ENCODE results near the gene PHLDB3. TPM values are rescaled to one million over a fixed set of nuclear protein-coding genes. Genes with fewer than 3 reads are reported as not detected.

Gene PHLDB3
- total RNA-seq, 4 donors from 2014 or later, result 1.5 to 9.6 (median 6.7) TPM

DNA sequence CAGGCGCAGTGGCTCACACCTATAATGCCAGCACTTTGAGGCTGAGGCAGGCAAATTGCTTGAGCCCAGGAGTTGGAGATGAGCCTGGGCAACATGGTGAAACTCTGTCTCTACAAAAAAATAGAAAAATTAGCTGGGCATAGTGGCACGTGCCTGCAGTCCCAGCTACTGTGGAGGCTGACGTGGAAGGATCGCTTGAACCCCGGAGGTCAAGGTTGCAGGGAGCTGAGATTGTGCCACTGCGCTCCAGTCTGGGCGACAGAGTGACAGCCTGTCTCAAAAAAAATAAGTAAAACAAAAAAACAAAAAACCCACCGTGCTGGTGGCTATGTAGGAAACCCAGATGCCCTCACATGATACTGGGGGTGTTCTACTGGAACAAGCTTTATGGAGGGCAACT lies 16.4 kb downstream of the PHLDB3 start:
- H3K36me3 ChIP-seq, result no peaks in the 10 kb centered on the region
- no peak for TF ChIP-seq POLR2A (IDR thresholded peaks at IDR 0.05)
- TF ChIP-seq, protein P1, sequence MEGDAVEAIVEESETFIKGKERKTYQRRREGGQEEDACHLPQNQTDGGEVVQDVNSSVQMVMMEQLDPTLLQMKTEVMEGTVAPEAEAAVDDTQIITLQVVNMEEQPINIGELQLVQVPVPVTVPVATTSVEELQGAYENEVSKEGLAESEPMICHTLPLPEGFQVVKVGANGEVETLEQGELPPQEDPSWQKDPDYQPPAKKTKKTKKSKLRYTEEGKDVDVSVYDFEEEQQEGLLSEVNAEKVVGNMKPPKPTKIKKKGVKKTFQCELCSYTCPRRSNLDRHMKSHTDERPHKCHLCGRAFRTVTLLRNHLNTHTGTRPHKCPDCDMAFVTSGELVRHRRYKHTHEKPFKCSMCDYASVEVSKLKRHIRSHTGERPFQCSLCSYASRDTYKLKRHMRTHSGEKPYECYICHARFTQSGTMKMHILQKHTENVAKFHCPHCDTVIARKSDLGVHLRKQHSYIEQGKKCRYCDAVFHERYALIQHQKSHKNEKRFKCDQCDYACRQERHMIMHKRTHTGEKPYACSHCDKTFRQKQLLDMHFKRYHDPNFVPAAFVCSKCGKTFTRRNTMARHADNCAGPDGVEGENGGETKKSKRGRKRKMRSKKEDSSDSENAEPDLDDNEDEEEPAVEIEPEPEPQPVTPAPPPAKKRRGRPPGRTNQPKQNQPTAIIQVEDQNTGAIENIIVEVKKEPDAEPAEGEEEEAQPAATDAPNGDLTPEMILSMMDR (IDR thresholded peaks at IDR 0.05 in 4 of 5, conservative IDR thresholded peaks at IDR 0.05 in 1 of 5), result no peak
- in situ Hi-C loops (cut with MboI; ENCODE audit: low sequenced_read_pairs in 4 of 4) (no loop called here), intact Hi-C loops (cut with DNase I; ENCODE audit: low total_unique reads) (no loop called here)
- DNase-seq (no peak), ATAC-seq (no peak)
- no peaks in the 10 kb centered on the region for H3K27me3 ChIP-seq
- no peak overlapping the region for H3K27ac ChIP-seq
- no peak overlapping the region for H3K4me3 ChIP-seq
- no peaks in the 10 kb centered on the region for H3K4me1 ChIP-seq
- no peaks in the 10 kb centered on the region for H3K9me3 ChIP-seq

- TF ChIP-seq POLR2A (IDR thresholded peaks at IDR 0.05), result no peak
- TF ChIP-seq, protein P1 (IDR thresholded peaks at IDR 0.05 in 4 of 5, conservative IDR thresholded peaks at IDR 0.05 in 1 of 5), result no peak
- intact Hi-C loops (cut with DNase I; ENCODE audit: low total_unique reads) (no loop called here), in situ Hi-C loops (cut with MboI; ENCODE audit: low sequenced_read_pairs in 4 of 4) (no loop called here)
- no peaks in the 10 kb centered on the region for H3K27me3 ChIP-seq
- H3K36me3 ChIP-seq, result no peaks in the 10 kb centered on the region
- no peaks in the 10 kb centered on the region for H3K9me3 ChIP-seq
- DNase-seq (no peak), ATAC-seq (no peak)
- no peaks in the 10 kb centered on the region for H3K4me1 ChIP-seq
- H3K27ac ChIP-seq, result no peak overlapping the region
- no peak overlapping the region for H3K4me3 ChIP-seq
These were observed 18.1 kb downstream of the PHLDB3 start for GRCh38 chr19:43486412-43486811.

DNA sequence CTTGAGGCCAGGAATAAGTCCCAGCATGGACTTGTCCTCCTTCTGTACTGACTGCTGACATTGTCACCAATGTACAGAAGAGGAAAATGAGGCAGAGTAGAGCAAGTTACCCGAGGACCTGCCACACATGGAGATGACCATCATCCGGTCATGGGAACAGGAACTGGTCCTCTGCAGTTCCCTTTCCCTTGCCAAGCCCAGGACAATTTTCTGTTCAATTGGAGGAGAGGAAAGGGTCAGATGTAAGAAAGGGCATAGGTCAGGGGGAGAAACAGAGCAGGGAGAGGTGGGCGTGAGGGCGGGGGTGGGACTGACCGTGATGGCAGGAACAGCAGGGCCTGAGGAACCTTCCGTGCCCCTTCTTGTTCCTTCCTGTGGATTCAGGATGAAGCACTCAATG lies 18.6 kb downstream of the PHLDB3 start:
- intact Hi-C loops (cut with DNase I; ENCODE audit: low total_unique reads) (no loop called here), in situ Hi-C loops (cut with MboI; ENCODE audit: low sequenced_read_pairs in 4 of 4) (no loop called here)
- Histone ChIP-seq H3K4me3 (no peak overlapping the region), H3K9me3 (no peaks in the 10 kb centered on the region), H3K27ac (no peak overlapping the region), H3K27me3 (no peaks in the 10 kb centered on the region), H3K36me3 (no peaks in the 10 kb centered on the region), H3K4me1 (no peaks in the 10 kb centered on the region)
- TF ChIP-seq POLR2A (IDR thresholded peaks at IDR 0.05), result no peak
- TF ChIP-seq, protein P1 (IDR thresholded peaks at IDR 0.05 in 4 of 5, conservative IDR thresholded peaks at IDR 0.05 in 1 of 5), result no peak
- DNase-seq, result no peak
- no peak for ATAC-seq

- H3K27me3 ChIP-seq, result no peaks in the 10 kb centered on the region
- DNase-seq (no peak), ATAC-seq (no peak)
- no peak for TF ChIP-seq POLR2A (IDR thresholded peaks at IDR 0.05)
- TF ChIP-seq, protein P1 (IDR thresholded peaks at IDR 0.05 in 4 of 5, conservative IDR thresholded peaks at IDR 0.05 in 1 of 5), result no peak
- H3K9me3 ChIP-seq, result no peaks in the 10 kb centered on the region
- H3K4me1 ChIP-seq, result no peaks in the 10 kb centered on the region
- intact Hi-C loops (cut with DNase I; ENCODE audit: low total_unique reads) (no loop called here), in situ Hi-C loops (cut with MboI; ENCODE audit: low sequenced_read_pairs in 4 of 4) (no loop called here)
- no peak overlapping the region for H3K27ac ChIP-seq
- no peak overlapping the region for H3K4me3 ChIP-seq
- H3K36me3 ChIP-seq, result no peaks in the 10 kb centered on the region
These were observed 21.3 kb downstream of the PHLDB3 start for GRCh38 chr19:43483281-43483680.

DNA sequence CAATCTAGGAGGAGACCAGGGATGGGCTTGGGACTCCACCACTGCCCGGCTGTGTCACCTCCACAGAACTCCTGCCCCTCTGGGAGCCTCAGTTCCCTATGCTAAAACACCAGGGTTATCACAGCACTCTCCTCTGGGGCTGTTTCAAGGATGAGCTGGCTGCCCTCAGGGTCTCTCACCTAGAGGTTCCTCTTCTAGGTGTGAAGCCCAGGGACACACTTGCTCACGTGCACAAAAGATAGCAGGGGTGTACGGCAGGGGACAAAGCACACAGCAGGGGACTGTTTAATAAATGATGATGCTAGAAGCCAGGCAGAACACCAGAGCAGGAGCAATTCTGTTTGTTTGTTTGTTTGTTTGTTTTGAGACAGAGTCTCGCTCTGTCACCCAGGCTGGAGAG lies 22.4 kb downstream of the PHLDB3 start:
- H3K27me3 ChIP-seq, result no peaks in the 10 kb centered on the region
- H3K27ac ChIP-seq, result no peak overlapping the region
- ATAC-seq (no peak), DNase-seq (no peak)
- in situ Hi-C loops (cut with MboI; ENCODE audit: low sequenced_read_pairs in 4 of 4) (no loop called here), intact Hi-C loops (cut with DNase I; ENCODE audit: low total_unique reads) (no loop called here)
- H3K36me3 ChIP-seq, result no peaks in the 10 kb centered on the region
- H3K4me1 ChIP-seq, result no peaks in the 10 kb centered on the region
- no peak for TF ChIP-seq POLR2A (IDR thresholded peaks at IDR 0.05)
- TF ChIP-seq, protein P1 (IDR thresholded peaks at IDR 0.05 in 4 of 5, conservative IDR thresholded peaks at IDR 0.05 in 1 of 5), result no peak
- H3K4me3 ChIP-seq, result no peak overlapping the region
- no peaks in the 10 kb centered on the region for H3K9me3 ChIP-seq

Data from gastrocnemius medialis (tissue), 4 donors.